Uterus (tissue), 4 donors: ENCODE data around the gene FRMD4B. TPM values are rescaled to one million over a fixed set of nuclear protein-coding genes. Genes with fewer than 3 reads are reported as not detected.

ENCODE experiments used
- DNase-seq, 2 donors: peaks; one replicate each; pipeline ENCODE4 v3.0.0-alpha.2; 2019 to 2020
- H3K27ac ChIP-seq, 2 donors: fragments of 200-600 bp; sonication (generic); 1 replicate in 1 of 2; 2 replicates in 1 of 2; pipeline ENCODE4 v1.5.1; 2016 to 2018
- H3K27me3 ChIP-seq, 2 donors: fragments of 200-600 bp; sonication (generic); one replicate each; pipeline ENCODE4 v1.5.1; 2018 to 2019; ENCODE audit warnings: control low read depth in 1 of 2
- H3K36me3 ChIP-seq, 2 donors: fragments of 200-600 bp; sonication (generic); one replicate each; pipeline ENCODE4 v1.5.1; 2019; ENCODE audit warnings: control low read depth in 1 of 2
- H3K4me1 ChIP-seq, 2 donors: fragments of 200-600 bp; sonication (generic); one replicate each; pipeline ENCODE4 v1.5.1; 2018 to 2019; ENCODE audit warnings: control low read depth in 1 of 2
- H3K4me3 ChIP-seq, 2 donors: fragments of 200-600 bp; sonication (generic); 1 replicate in 1 of 2; 2 replicates in 1 of 2; pipeline ENCODE4 v1.5.1; 2018 to 2019; ENCODE audit warnings: mild to moderate bottlenecking in 1 of 2
- H3K9me3 ChIP-seq, 2 donors: fragments of 200-600 bp; sonication (generic); one replicate each; pipeline ENCODE4 v1.5.1; 2019; ENCODE audit warnings: control low read depth in 1 of 2
- CTCF ChIP-seq, 4 experiments: fragments of 200-600 bp in 2 of 4; fragments of 450-650 bp in 2 of 4; sonication (generic) in 2 of 4; IDR thresholded peaks; one replicate each; pipeline ENCODE4 v1.5.1; 2016 to 2019; ENCODE audit warnings: antibody characterized with exemption in 4 of 4, mild to moderate bottlenecking in 2 of 4, moderate library complexity in 1 of 4
- POLR2A ChIP-seq, 2 donors: fragments of 450-650 bp; IDR thresholded peaks; one replicate each; pipeline ENCODE4 v1.6.1; 2016; ENCODE audit warnings: antibody characterized with exemption in 2 of 2, mild to moderate bottlenecking in 1 of 2, moderate library complexity in 1 of 2
- intact Hi-C: fragments of 100-400 bp; cut with DNase I; formaldehyde crosslinking; loops from one replicate; pipeline ENCODE4 v1.15.1; 2023; ENCODE audit warnings: low total_unique reads
- total RNA-seq, 4 donors: library from RNA; depleted of rRNA in 3 of 4; stranded (reverse); fragments of >200 nt in 3 of 4; gene quantifications; one replicate each; pipeline versions ENCODE4 v1.1.0 to v1.2.4, GENCODE V29; 2014 to 2023
- donor health status: DM: yes; HTN: yes; CAD: no.

FRMD4B gene
- total RNA-seq, 4 donors from 2014 or later, result 9.4 to 87.0 (median 23.6) TPM

GRCh38 chr3:69367586-69367985 is 18.3 kb downstream of the FRMD4B start:
- no peak for DNase-seq
- Histone ChIP-seq H3K4me3 (no peak overlapping the region), H3K4me1 (no peaks in the 10 kb centered on the region), H3K36me3 (no peaks in the 10 kb centered on the region), H3K27me3 (no peaks in the 10 kb centered on the region), H3K9me3 (no peaks in the 10 kb centered on the region), H3K27ac (no peak overlapping the region)
- TF ChIP-seq CTCF (IDR thresholded peaks at IDR 0.05) (no peak), POLR2A (IDR thresholded peaks at IDR 0.05) (no peak)
- intact Hi-C loops, result no loop called here

GRCh38 chr3:69364354-69364753 is 21.5 kb downstream of the FRMD4B start:
- DNase-seq, result no peak
- Histone ChIP-seq H3K27ac (no peak overlapping the region), H3K4me3 (no peak overlapping the region), H3K4me1 (no peaks in the 10 kb centered on the region), H3K36me3 (no peaks in the 10 kb centered on the region), H3K27me3 (no peaks in the 10 kb centered on the region), H3K9me3 (no peaks in the 10 kb centered on the region)
- no peak for TF ChIP-seq CTCF (IDR thresholded peaks at IDR 0.05)
- no peak for TF ChIP-seq POLR2A (IDR thresholded peaks at IDR 0.05)
- intact Hi-C loops, result no loop called here

- Histone ChIP-seq H3K36me3 (no peaks in the 10 kb centered on the region), H3K9me3 (no peaks in the 10 kb centered on the region), H3K4me1 (no peaks in the 10 kb centered on the region), H3K4me3 (no peak overlapping the region), H3K27ac (no peak overlapping the region), H3K27me3 (no peaks in the 10 kb centered on the region)
- TF ChIP-seq CTCF (IDR thresholded peaks at IDR 0.05) (no peak), POLR2A (IDR thresholded peaks at IDR 0.05) (no peak)
- DNase-seq, result no peak
- intact Hi-C loops, result no loop called here
Observed at GRCh38 chr3:69360690-69361089, 25.2 kb downstream of the FRMD4B start.

- Histone ChIP-seq H3K4me3 (no peak overlapping the region), H3K4me1 (no peaks in the 10 kb centered on the region), H3K27ac (no peak overlapping the region), H3K36me3 (no peaks in the 10 kb centered on the region), H3K27me3 (no peaks in the 10 kb centered on the region), H3K9me3 (no peaks in the 10 kb centered on the region)
- TF ChIP-seq POLR2A (IDR thresholded peaks at IDR 0.05) (no peak), CTCF (IDR thresholded peaks at IDR 0.05) (no peak)
- intact Hi-C loops, result no loop called here
- no peak for DNase-seq
Observed at GRCh38 chr3:69359916-69360315, 26.0 kb downstream of the FRMD4B start.

GRCh38 chr3:69359339-69359893 is 26.5 kb downstream of the FRMD4B start:
- no peak overlapping the region for H3K27ac ChIP-seq
- no peak overlapping the region for H3K4me3 ChIP-seq

More at GRCh38 chr3:69359339-69359893, 26.5 kb downstream of the FRMD4B start:
- Histone ChIP-seq H3K36me3 (no peaks in the 10 kb centered on the region), H3K4me1 (no peaks in the 10 kb centered on the region), H3K27me3 (no peaks in the 10 kb centered on the region), H3K9me3 (no peaks in the 10 kb centered on the region)
- TF ChIP-seq POLR2A (IDR thresholded peaks at IDR 0.05) (no peak), CTCF (IDR thresholded peaks at IDR 0.05) (no peak)
- no peak for DNase-seq
- intact Hi-C loops, result no loop called here
